Fibroblast of the aortic adventitia (primary cell): ENCODE results near the gene ATP6V0E2. TPM values are rescaled to one million over a fixed set of nuclear protein-coding genes. Genes with fewer than 3 reads are reported as not detected.
"Not testable (repeated sequence)": the region's sequence is repeated elsewhere in the genome, so short reads cannot be mapped to it uniquely, and the experiment has no call there.

Experiments
- DNase-seq: peaks from one replicate; pipeline ENCODE4 v3.0.0-alpha.2; 2010; ENCODE audit warnings: low read depth
- H3K4me3 ChIP-seq: 2 replicates; pipeline ENCODE4 v1.5.1; 2011; ENCODE audit warnings: low read depth, mild to moderate bottlenecking, control low read depth, low read length, moderate library complexity
- CTCF ChIP-seq: IDR thresholded peaks from 2 replicates; pipeline ENCODE4 v1.5.1; 2011; ENCODE audit warnings: mild to moderate bottlenecking, low read length, control low read depth, inconsistent platforms; ENCODE audit not compliant: insufficient read depth
- small RNA-seq: library from RNA; depleted of rRNA; stranded (forward); fragments of <200 nt; gene quantifications from one replicate; pipeline ENCODE3, GENCODE V24; 2012
- total RNA-seq: library from RNA; depleted of rRNA; stranded (reverse); fragments of >200 nt; gene quantifications from 2 replicates; pipeline ENCODE4 v1.2.3, GENCODE V29; 2012; ENCODE audit warnings: low replicate concordance

The ATP6V0E2 gene
- total RNA-seq, 1 donor = 22.5 TPM

- no peak overlapping the region for H3K4me3 ChIP-seq
- no peak for DNase-seq
- no peak for TF ChIP-seq CTCF
These were observed 12.2 kb downstream of the ATP6V0E2 start for GRCh38 chr7:149886018-149886415.

- DNase-seq = no peak
- no peak overlapping the region for H3K4me3 ChIP-seq
- no peak for TF ChIP-seq CTCF
These were observed 13.5 kb downstream of the ATP6V0E2 start for GRCh38 chr7:149887311-149887710.

- H3K4me3 ChIP-seq, DNase-seq: not testable (repeated sequence)
These were observed 16.9 kb downstream of the ATP6V0E2 start for GRCh38 chr7:149890715-149891114.

DNA sequence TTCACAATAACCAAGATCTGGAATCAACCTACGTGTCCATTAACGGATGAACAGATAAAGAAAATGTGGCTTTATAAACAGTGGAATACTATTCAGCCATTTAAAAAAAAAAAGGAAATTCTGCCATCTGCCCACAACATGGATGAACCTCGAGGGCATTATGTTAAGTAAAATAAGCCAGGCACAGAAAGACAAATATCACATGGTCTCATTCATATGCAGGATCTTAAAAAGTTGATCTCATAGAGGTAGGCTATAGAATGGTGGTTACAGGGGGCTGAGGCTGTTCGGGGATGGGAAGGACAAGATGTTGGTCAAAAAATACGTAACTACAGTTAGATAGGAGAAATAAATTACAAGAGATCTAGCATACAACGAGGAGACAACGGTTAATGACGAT lies 21.2 kb downstream of the ATP6V0E2 start:
- H3K4me3 ChIP-seq, DNase-seq: not testable (repeated sequence)

- not testable (repeated sequence) for DNase-seq, H3K4me3 ChIP-seq
These were observed 34.1 kb downstream of the ATP6V0E2 start for GRCh38 chr7:149907776-149908376.

- not testable (repeated sequence) for H3K4me3 ChIP-seq, DNase-seq
These were observed 36.5 kb downstream of the ATP6V0E2 start for GRCh38 chr7:149910219-149910618.

GRCh38 chr7:149912126-149912525 lies 38.4 kb downstream of the ATP6V0E2 start:
- DNase-seq = peak; percentile 2
- H3K4me3 ChIP-seq = not testable (repeated sequence)

GRCh38 chr7:149926414-149926813 lies 52.6 kb downstream of the ATP6V0E2 start:
- DNase-seq = not testable (repeated sequence)

More at GRCh38 chr7:149926414-149926813, 52.6 kb downstream of the ATP6V0E2 start:
- not testable (repeated sequence) for H3K4me3 ChIP-seq

Small RNA genes lying within 50 kb of the gene (small RNA-seq; reads per million reads assigned to genes)
- gene AC093458.1 = not detected

Other genes starting within 250 kb of the ATP6V0E2 start
- gene ZNF467, start 100.4 kb upstream of the ATP6V0E2 start, total RNA-seq = 0.27 and 5.1 TPM in 2 replicates
- gene ZNF862, start 35.6 kb upstream of the ATP6V0E2 start, total RNA-seq = 8.8 and 9.2 TPM in 2 replicates